Left lobe of liver (tissue), 2 donors: ENCODE results near the gene NRIP3. TPM values are rescaled to one million over a fixed set of nuclear protein-coding genes. Genes with fewer than 3 reads are reported as not detected.

Experiments used
- ATAC-seq: fragments of 200-7000 bp; cut with Tn5 transposase; one replicate; pipeline ENCODE4 v1.9.1; 2020; ENCODE audit warnings: mild to moderate bottlenecking, moderate library complexity
- DNase-seq: peaks from one replicate; pipeline ENCODE4 v3.0.0-alpha.2; 2020; ENCODE audit warnings: low spot score
- total RNA-seq: library from RNA; stranded (reverse); gene quantifications from one replicate; pipeline ENCODE4 v1.2.1, GENCODE V29; 2021
- donor health status: DM: no; HTN: no; CAD: no; lungs with moderate emphysema.
- donor health status: DM: no; HTN: yes; CAD: no.

Gene NRIP3
- total RNA-seq, 1 donor from 2014 or later, result 0.05 TPM

DNA sequence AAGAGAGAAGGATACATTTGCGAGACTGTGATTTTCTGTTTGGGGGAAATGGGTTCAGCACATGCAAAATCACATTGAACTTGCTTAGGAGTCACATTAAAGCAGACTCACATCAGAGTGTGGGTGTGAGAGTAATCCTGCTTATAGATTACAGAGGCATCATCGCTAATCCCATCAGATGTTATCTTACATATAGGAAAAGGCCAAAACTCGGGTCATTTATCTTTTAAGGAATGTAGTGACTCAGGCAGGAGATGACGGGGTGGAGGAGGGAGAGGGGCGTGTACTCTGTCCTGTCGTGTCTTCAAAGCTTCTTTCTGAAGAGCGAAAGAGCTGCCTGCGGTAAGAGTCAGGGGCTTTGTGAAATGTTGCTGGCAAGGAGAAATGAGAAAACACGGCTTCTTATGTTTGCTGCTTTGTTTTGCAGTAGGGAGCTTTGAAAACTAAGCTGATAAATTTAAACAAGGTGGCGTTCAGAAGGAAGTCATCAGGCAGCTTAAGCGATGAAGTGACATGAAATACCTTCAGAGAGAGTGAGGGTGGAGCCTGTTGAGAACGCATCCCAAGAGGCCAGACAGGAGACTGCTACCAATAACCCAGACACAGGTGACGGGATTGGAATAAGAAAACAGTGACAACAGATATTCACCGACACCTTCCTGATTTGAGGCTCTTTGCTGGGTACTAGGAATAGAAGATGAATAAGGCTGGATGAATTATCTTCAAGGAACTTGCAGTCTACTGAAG, 68.9 kb downstream of the NRIP3 start:
- ATAC-seq (no peak), DNase-seq (no peak)

DNA sequence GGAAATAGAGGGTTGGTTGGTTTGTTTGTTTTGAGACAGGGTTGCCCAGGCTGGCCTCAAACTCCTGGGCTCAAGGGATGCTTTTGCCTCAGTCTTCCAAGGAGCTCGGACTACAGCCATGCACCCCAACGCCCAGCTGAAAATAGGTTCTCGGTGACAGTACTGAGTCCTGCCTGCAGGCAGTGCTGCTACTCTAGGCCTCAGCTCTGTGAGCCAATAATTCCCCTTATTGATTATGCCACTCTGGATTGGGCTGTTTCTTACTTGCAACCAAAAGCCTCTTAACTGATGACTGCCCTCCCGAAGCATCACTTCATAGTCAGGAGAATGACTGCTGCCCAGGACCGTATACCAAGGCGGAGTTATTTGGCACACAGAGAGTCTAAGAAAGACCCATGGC, 69.9 kb downstream of the NRIP3 start:
- no peak for ATAC-seq

GRCh38 chr11:8932564-8933180, 71.1 kb downstream of the NRIP3 start, which contains the start of gene C11orf16:
TSS of gene C11orf16 (minus strand) at chr11:8932947. CDS start at chr11:8932308, 639 bp downstream.
- DNase-seq (no peak), ATAC-seq (no peak)

More for the DNA sequence above, 69.9 kb downstream of the NRIP3 start:
- DNase-seq, result no peak

Other genes starting within 250 kb of the NRIP3 start
- gene AKIP1, start 92.8 kb downstream of the NRIP3 start, total RNA-seq, result 11.7 TPM
- gene C11orf16, start 71.1 kb downstream of the NRIP3 start, total RNA-seq, result not detected
- not detected for gene ASCL3, start 61.0 kb downstream of the NRIP3 start, total RNA-seq
- 13.8 TPM for gene TMEM9B, start 39.6 kb downstream of the NRIP3 start, total RNA-seq
- 0.65 TPM for gene SCUBE2, start 87.6 kb upstream of the NRIP3 start, total RNA-seq